NT2/D1 (cell line): ENCODE results near the gene CABP2.

ENCODE experiments used
- DNase-seq: peaks from one replicate; pipeline ENCODE4 v3.0.0-alpha.2; 2011; ENCODE audit warnings: low read depth, low spot score
- H3K27me3 ChIP-seq: 2 replicates; pipeline ENCODE4 v1.6.0; 2011; ENCODE audit warnings: mild to moderate bottlenecking; ENCODE audit not compliant: insufficient read length, insufficient read depth
- H3K36me3 ChIP-seq: 2 replicates; pipeline ENCODE4 v1.6.1; 2011; ENCODE audit warnings: mild to moderate bottlenecking, low read length, mixed read lengths; ENCODE audit not compliant: insufficient read depth, insufficient read length
- H3K4me1 ChIP-seq: 2 replicates; pipeline ENCODE4 v1.5.1; 2011; ENCODE audit not compliant: insufficient read depth, insufficient read length
- H3K4me3 ChIP-seq: 2 replicates; pipeline ENCODE4 v1.5.1; 2011; ENCODE audit warnings: low read depth; ENCODE audit not compliant: insufficient read length
- H3K9ac ChIP-seq: 2 replicates; pipeline ENCODE4 v1.6.0; 2011; ENCODE audit warnings: low read depth; ENCODE audit not compliant: insufficient read length
- H3K9me3 ChIP-seq: 2 replicates; pipeline ENCODE4 v1.5.1; 2011; ENCODE audit warnings: mild to moderate bottlenecking, low read length; ENCODE audit not compliant: insufficient read depth
- SUZ12 ChIP-seq: IDR thresholded peaks from 2 replicates; pipeline ENCODE4 v1.6.1; 2011; ENCODE audit not compliant: insufficient read length, insufficient read depth; ENCODE audit errors: extremely low read depth
- YY1 ChIP-seq: IDR thresholded peaks from 2 replicates; pipeline ENCODE4 v1.6.1; 2011; ENCODE audit not compliant: insufficient read length, insufficient read depth
- ZNF274 ChIP-seq: IDR thresholded peaks from 2 replicates; pipeline ENCODE4 v1.6.1; 2011; ENCODE audit warnings: mild to moderate bottlenecking, low read depth, low read length

Gene CABP2

GRCh38 chr11:67538306-67538705, 15.1 kb upstream of the CABP2 start:
- peaks cover 7% of the 10 kb centered on the region for H3K4me1 ChIP-seq
- H3K9me3 ChIP-seq, result peaks cover 33% of the 10 kb centered on the region
- no peak for DNase-seq
- TF ChIP-seq ZNF274, result no peak
- no peak for TF ChIP-seq YY1
- no peak for TF ChIP-seq SUZ12
- H3K27me3 ChIP-seq, result no peaks in the 10 kb centered on the region
- no peaks in the 10 kb centered on the region for H3K36me3 ChIP-seq
- H3K4me3 ChIP-seq, result no peak overlapping the region
- H3K9ac ChIP-seq, result no peak overlapping the region

GRCh38 chr11:67535561-67535960, 12.3 kb upstream of the CABP2 start:
- H3K4me1 ChIP-seq, result peaks cover under 1% of the 10 kb centered on the region
- H3K9me3 ChIP-seq, result peaks cover 46% of the 10 kb centered on the region

GRCh38 chr11:67534070-67534679, 10.9 kb upstream of the CABP2 start:
- TF ChIP-seq YY1 (no peak), ZNF274 (no peak), SUZ12 (no peak)
- DNase-seq, result no peak
- Histone ChIP-seq H3K9ac (no peak overlapping the region), H3K9me3 (peaks cover 46% of the 10 kb centered on the region), H3K4me3 (no peak overlapping the region), H3K36me3 (no peaks in the 10 kb centered on the region), H3K27me3 (no peaks in the 10 kb centered on the region), H3K4me1 (peaks cover 6% of the 10 kb centered on the region)

More at GRCh38 chr11:67535561-67535960, 12.3 kb upstream of the CABP2 start:
- no peaks in the 10 kb centered on the region for H3K36me3 ChIP-seq
- no peak for DNase-seq
- H3K9ac ChIP-seq, result no peak overlapping the region
- TF ChIP-seq ZNF274, result no peak
- no peak for TF ChIP-seq YY1
- TF ChIP-seq SUZ12, result no peak
- no peaks in the 10 kb centered on the region for H3K27me3 ChIP-seq
- no peak overlapping the region for H3K4me3 ChIP-seq

- no peak overlapping the region for H3K9ac ChIP-seq
- H3K27me3 ChIP-seq, result no peaks in the 10 kb centered on the region
- no peak overlapping the region for H3K4me3 ChIP-seq
- DNase-seq, result no peak
- H3K9me3 ChIP-seq, result peaks cover 46% of the 10 kb centered on the region
- peaks cover 6% of the 10 kb centered on the region for H3K4me1 ChIP-seq
- H3K36me3 ChIP-seq, result no peaks in the 10 kb centered on the region
- TF ChIP-seq ZNF274 (no peak), SUZ12 (no peak), YY1 (no peak)
These were observed 9.6 kb upstream of the CABP2 start for GRCh38 chr11:67532889-67533288.

GRCh38 chr11:67530282-67530592, 7.0 kb upstream of the CABP2 start:
- H3K4me1 ChIP-seq, result peaks cover 6% of the 10 kb centered on the region
- no peak for DNase-seq
- no peak overlapping the region for H3K4me3 ChIP-seq
- no peaks in the 10 kb centered on the region for H3K27me3 ChIP-seq
- no peak overlapping the region for H3K9ac ChIP-seq
- TF ChIP-seq YY1 (no peak), ZNF274 (no peak), SUZ12 (no peak)
- H3K36me3 ChIP-seq, result no peaks in the 10 kb centered on the region
- H3K9me3 ChIP-seq, result peaks cover 31% of the 10 kb centered on the region

- Histone ChIP-seq H3K9ac (no peak overlapping the region), H3K4me3 (no peak overlapping the region), H3K4me1 (peaks cover 11% of the 10 kb centered on the region), H3K27me3 (no peaks in the 10 kb centered on the region), H3K9me3 (peaks cover 14% of the 10 kb centered on the region), H3K36me3 (no peaks in the 10 kb centered on the region)
- no peak for DNase-seq
- TF ChIP-seq SUZ12, result no peak
These were observed 5.1 kb upstream of the CABP2 start for GRCh38 chr11:67528376-67528775.

GRCh38 chr11:67525275-67525976, 2.2 kb upstream of the CABP2 start:
- TF ChIP-seq ZNF274, result no peak
- TF ChIP-seq SUZ12, result no peak
- TF ChIP-seq YY1, result no peak
- peaks cover 8% of the 10 kb centered on the region for H3K27me3 ChIP-seq
- H3K4me3 ChIP-seq, result no peak overlapping the region
- no peak for DNase-seq
- H3K4me1 ChIP-seq, result peaks cover 9% of the 10 kb centered on the region
- no peak overlapping the region for H3K9ac ChIP-seq
- no peaks in the 10 kb centered on the region for H3K9me3 ChIP-seq
- H3K36me3 ChIP-seq, result no peaks in the 10 kb centered on the region
